MM.1S (cell line): Measurements from ENCODE around the gene PRPF6.
"Not testable (repeated sequence)": the region's sequence is repeated elsewhere in the genome, so short reads cannot be mapped to it uniquely, and the experiment has no call there.

Source experiments
- CTCF ChIP-seq: fragments of 300-600 bp; sonication (generic); IDR thresholded peaks from 2 replicates; pipeline ENCODE4 v1.5.1; 2016; ENCODE audit warnings: antibody characterized with exemption, low read length, mixed read lengths
- EZH2 ChIP-seq: fragments of 300-600 bp; sonication (generic); optimal IDR thresholded peaks from 2 replicates; pipeline ENCODE3; 2017; ENCODE audit warnings: low read depth, mild to moderate bottlenecking, antibody characterized with exemption, low read length, mixed read lengths

GRCh38 chr20:64012385-64013154 is 31.6 kb downstream of the PRPF6 start:
- not testable (repeated sequence) for TF ChIP-seq CTCF, EZH2
